Measurements from ENCODE around the gene TNIK. TPM values are rescaled to one million over a fixed set of nuclear protein-coding genes. Genes with fewer than 3 reads are reported as not detected.

TNIK gene
- polyA plus RNA-seq, 1 of the 3 experiments (the other 2 are of a cell fraction) = 19.4 TPM

DNA sequence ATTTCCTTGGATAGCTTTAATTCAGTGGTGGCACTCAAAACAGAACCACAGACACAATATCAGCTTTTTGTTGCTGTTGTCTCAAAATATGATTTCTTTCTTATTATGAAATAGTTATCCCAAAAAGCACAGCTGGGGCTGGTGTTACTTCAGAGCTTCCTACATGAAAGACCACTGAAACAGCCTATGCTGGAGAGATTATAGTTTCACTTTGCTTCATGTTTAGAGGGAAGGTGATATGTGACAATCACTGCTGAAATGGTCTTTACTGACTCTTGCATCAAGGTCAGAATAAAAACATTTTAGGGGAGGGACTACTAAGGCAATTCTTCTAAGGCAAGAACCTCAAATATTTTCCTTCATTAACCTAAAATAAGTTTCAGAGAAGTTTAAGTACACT is 190.7 kb downstream of the TNIK start:
- Histone ChIP-seq H2AFZ (ENCODE audit: low read depth) (no peak overlapping the region), H3K4me1 (ENCODE audit: control insufficient read depth in 1 of 2, insufficient read depth in 2 of 2, low read depth in 1 of 2, low read length in 1 of 2) (peaks cover 0 to 17% of the 10 kb centered on the region in 2 experiments; a peak in 3 of 4 replicates), H3K27me3 (ENCODE audit: insufficient read depth) (no peaks in the 10 kb centered on the region), H3K36me3 (replicated peaks in 1 of 2; ENCODE audit: control insufficient read depth in 1 of 2, insufficient read depth in 2 of 2, low read length in 1 of 2) (peaks cover 0 to 5% of the 10 kb centered on the region in 2 experiments), H3K4me3 (ENCODE audit: low read depth in 2 of 2, low read length in 1 of 2) (no peak overlapping the region), H3K27ac (ENCODE audit: low read depth in 2 of 2, low read length in 1 of 2) (no peak overlapping the region), H3K9me2 (no peaks in the 10 kb centered on the region), H3K9ac (no peak overlapping the region), H3K4me2 (peak overlapping the region; percentile 31; the same call in 1 of the 2 replicates), H3K9me3 (no peaks in the 10 kb centered on the region), H3K79me2 (ENCODE audit: insufficient read depth) (peaks cover 29% of the 10 kb centered on the region), H4K20me1 (ENCODE audit: insufficient read depth) (no peaks in the 10 kb centered on the region), H3F3A (replicated peaks; ENCODE audit: insufficient read depth) (peaks cover 6% of the 10 kb centered on the region)
- ChIA-PET CTCF (interaction anchor here (0.8 to 2.2 kb wide), 2 partner anchors 12 to 15 kb away, joined by 3 to 6 read pairs; no protein-coding TSS in a partner anchor), POLR2A (no interaction called here)
- DNase-seq = no peak
- TF ChIP-seq NFIC (IDR thresholded peaks at IDR 0.05; ENCODE audit: borderline replicate concordance) (no peak), RCOR1 (IDR thresholded peaks at IDR 0.05; ENCODE audit: low read length) (no peak), RAD21 (IDR thresholded peaks at IDR 0.05; ENCODE audit: low read length) (no peak), FOSL2 (IDR thresholded peaks at IDR 0.05; ENCODE audit: borderline replicate concordance, low read depth) (no peak), TEAD4 (IDR thresholded peaks at IDR 0.05; ENCODE audit: borderline replicate concordance, insufficient read depth) (no peak), RXRA (IDR thresholded peaks at IDR 0.05; ENCODE audit: borderline replicate concordance, low read depth) (no peak)

DNA sequence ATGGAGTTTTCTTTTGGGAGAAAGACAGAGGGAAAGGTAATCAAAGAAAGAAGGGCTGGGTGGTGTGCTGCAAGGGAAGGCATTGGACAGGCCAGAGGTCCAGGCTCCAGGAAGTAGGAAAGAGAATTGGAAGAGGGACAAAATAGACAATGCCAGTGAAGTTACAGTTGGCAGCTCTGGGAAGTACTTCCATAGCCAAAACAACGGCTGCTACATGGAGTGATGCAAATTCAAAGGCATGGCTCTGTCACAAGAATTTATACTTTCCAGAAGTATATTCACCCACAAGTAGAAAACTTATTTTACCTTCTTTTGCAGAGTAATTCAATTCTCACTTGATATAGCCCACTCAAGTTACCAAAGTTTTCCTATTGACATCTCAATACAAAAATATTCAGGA is 191.5 kb downstream of the TNIK start:
- no peak overlapping the region for H3K4me3 ChIP-seq (ENCODE audit: low read depth in 2 of 2, low read length in 1 of 2)
- H3K4me2 ChIP-seq = no peak overlapping the region
- peaks cover 28% of the 10 kb centered on the region; the same call in 1 of the 2 replicates for H3K79me2 ChIP-seq (ENCODE audit: insufficient read depth)
- POLR2A ChIA-PET = no interaction called here
- peaks cover 0 to 17% of the 10 kb centered on the region in 2 experiments; a peak in 3 of 4 replicates for H3K4me1 ChIP-seq (ENCODE audit: control insufficient read depth in 1 of 2, insufficient read depth in 2 of 2, low read depth in 1 of 2, low read length in 1 of 2)
- no peaks in the 10 kb centered on the region for H3K27me3 ChIP-seq (ENCODE audit: insufficient read depth)
- H3K9me3 ChIP-seq = no peaks in the 10 kb centered on the region
- 91% methylated on average over 1 of the region's 1 CpG for WGBS (ENCODE audit: low lambda C conversion rate)
- peaks cover 6% of the 10 kb centered on the region for H3F3A ChIP-seq (replicated peaks; ENCODE audit: insufficient read depth)
- DNase-seq = no peak
- no peak overlapping the region for H2AFZ ChIP-seq (ENCODE audit: low read depth)
- CTCF ChIA-PET = interaction anchor here (2.2 kb wide), 1 partner anchor 11 kb away, joined by 6 read pairs; no protein-coding TSS in a partner anchor
- H4K20me1 ChIP-seq (ENCODE audit: insufficient read depth) = no peaks in the 10 kb centered on the region
- TF ChIP-seq FOSL2 (IDR thresholded peaks at IDR 0.05; ENCODE audit: borderline replicate concordance, low read depth) (no peak), ELF1 (IDR thresholded peaks at IDR 0.05) (no peak), RFX5 (IDR thresholded peaks at IDR 0.05; ENCODE audit: low read length) (no peak), TAF1 (IDR thresholded peaks at IDR 0.05; ENCODE audit: borderline replicate concordance, low read depth, low read length) (no peak)
- TF ChIP-seq, protein P1, sequence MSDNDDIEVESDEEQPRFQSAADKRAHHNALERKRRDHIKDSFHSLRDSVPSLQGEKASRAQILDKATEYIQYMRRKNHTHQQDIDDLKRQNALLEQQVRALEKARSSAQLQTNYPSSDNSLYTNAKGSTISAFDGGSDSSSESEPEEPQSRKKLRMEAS (IDR thresholded peaks at IDR 0.05; ENCODE audit: low read depth) = no peak
- H3K27ac ChIP-seq (ENCODE audit: low read depth in 2 of 2, low read length in 1 of 2) = no peak overlapping the region
- peaks cover 0 to 1% of the 10 kb centered on the region in 2 experiments for H3K36me3 ChIP-seq (replicated peaks in 1 of 2; ENCODE audit: control insufficient read depth in 1 of 2, insufficient read depth in 2 of 2, low read length in 1 of 2)
- H3K9me2 ChIP-seq = no peaks in the 10 kb centered on the region
- H3K9ac ChIP-seq = no peak overlapping the region

DNA sequence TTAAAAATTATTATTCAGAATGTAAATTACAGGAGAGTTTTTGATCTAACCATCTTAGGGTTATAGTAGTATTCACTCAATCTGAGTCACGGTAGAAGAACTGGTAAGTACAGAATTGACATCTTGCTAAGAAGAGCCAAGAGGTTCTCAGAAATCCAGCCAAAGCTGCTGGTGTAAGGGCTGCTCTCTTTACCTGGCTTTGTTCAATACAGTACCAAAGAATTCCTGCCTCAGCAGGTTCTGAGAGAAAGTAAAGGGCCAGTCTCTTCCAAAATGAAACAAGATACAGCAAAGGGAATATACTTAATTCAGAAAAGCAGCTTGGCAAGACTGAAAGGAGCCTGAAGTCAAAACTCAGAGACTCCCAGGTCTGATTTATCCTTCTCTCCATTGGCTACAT is 193.1 kb downstream of the TNIK start:
- Histone ChIP-seq H3K27me3 (ENCODE audit: insufficient read depth) (no peaks in the 10 kb centered on the region), H3K4me1 (ENCODE audit: control insufficient read depth in 1 of 2, insufficient read depth in 2 of 2, low read depth in 1 of 2, low read length in 1 of 2) (peaks cover 0 to 20% of the 10 kb centered on the region in 2 experiments; a peak in 3 of 4 replicates), H3F3A (replicated peaks; ENCODE audit: insufficient read depth) (peaks cover 6% of the 10 kb centered on the region), H2AFZ (ENCODE audit: low read depth) (no peak overlapping the region), H3K9me2 (no peaks in the 10 kb centered on the region), H3K9ac (no peak overlapping the region), H3K9me3 (no peaks in the 10 kb centered on the region), H3K4me2 (peak overlapping the region; percentile 21; the same call in 1 of the 2 replicates), H3K4me3 (ENCODE audit: low read depth in 2 of 2, low read length in 1 of 2) (no peak overlapping the region), H3K79me2 (ENCODE audit: insufficient read depth) (peaks cover 14% of the 10 kb centered on the region; the same call in 1 of the 2 replicates), H3K27ac (ENCODE audit: low read depth in 2 of 2, low read length in 1 of 2) (peak overlapping the region in 1 of 2 experiments; percentile 19; a peak in 2 of 4 replicates), H4K20me1 (ENCODE audit: insufficient read depth) (no peaks in the 10 kb centered on the region), H3K36me3 (replicated peaks in 1 of 2; ENCODE audit: control insufficient read depth in 1 of 2, insufficient read depth in 2 of 2, low read length in 1 of 2) (no peaks in the 10 kb centered on the region)
- no peak for DNase-seq
- TF ChIP-seq, protein P2, sequence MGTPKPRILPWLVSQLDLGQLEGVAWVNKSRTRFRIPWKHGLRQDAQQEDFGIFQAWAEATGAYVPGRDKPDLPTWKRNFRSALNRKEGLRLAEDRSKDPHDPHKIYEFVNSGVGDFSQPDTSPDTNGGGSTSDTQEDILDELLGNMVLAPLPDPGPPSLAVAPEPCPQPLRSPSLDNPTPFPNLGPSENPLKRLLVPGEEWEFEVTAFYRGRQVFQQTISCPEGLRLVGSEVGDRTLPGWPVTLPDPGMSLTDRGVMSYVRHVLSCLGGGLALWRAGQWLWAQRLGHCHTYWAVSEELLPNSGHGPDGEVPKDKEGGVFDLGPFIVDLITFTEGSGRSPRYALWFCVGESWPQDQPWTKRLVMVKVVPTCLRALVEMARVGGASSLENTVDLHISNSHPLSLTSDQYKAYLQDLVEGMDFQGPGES (IDR thresholded peaks at IDR 0.05; ENCODE audit: low read depth, low read length) = no peak
- TF ChIP-seq, protein P3, sequence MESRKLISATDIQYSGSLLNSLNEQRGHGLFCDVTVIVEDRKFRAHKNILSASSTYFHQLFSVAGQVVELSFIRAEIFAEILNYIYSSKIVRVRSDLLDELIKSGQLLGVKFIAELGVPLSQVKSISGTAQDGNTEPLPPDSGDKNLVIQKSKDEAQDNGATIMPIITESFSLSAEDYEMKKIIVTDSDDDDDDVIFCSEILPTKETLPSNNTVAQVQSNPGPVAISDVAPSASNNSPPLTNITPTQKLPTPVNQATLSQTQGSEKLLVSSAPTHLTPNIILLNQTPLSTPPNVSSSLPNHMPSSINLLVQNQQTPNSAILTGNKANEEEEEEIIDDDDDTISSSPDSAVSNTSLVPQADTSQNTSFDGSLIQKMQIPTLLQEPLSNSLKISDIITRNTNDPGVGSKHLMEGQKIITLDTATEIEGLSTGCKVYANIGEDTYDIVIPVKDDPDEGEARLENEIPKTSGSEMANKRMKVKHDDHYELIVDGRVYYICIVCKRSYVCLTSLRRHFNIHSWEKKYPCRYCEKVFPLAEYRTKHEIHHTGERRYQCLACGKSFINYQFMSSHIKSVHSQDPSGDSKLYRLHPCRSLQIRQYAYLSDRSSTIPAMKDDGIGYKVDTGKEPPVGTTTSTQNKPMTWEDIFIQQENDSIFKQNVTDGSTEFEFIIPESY (IDR thresholded peaks at IDR 0.05; ENCODE audit: borderline replicate concordance, low read depth) = no peak
- TF ChIP-seq RFX5 (IDR thresholded peaks at IDR 0.05; ENCODE audit: low read length) (no peak), SMC3 (IDR thresholded peaks at IDR 0.05; ENCODE audit: low read depth, low read length) (no peak), NFIC (IDR thresholded peaks at IDR 0.05; ENCODE audit: borderline replicate concordance) (no peak)
- TF ChIP-seq, protein P4, sequence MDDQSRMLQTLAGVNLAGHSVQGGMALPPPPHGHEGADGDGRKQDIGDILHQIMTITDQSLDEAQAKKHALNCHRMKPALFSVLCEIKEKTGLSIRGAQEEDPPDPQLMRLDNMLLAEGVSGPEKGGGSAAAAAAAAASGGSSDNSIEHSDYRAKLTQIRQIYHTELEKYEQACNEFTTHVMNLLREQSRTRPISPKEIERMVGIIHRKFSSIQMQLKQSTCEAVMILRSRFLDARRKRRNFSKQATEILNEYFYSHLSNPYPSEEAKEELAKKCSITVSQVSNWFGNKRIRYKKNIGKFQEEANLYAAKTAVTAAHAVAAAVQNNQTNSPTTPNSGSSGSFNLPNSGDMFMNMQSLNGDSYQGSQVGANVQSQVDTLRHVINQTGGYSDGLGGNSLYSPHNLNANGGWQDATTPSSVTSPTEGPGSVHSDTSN (IDR thresholded peaks at IDR 0.05) = no peak
- ChIA-PET CTCF (interaction anchor here (1.0 kb wide), 1 partner anchor 9 kb away, joined by 4 read pairs; no protein-coding TSS in a partner anchor), POLR2A (no interaction called here)
- WGBS (ENCODE audit: low lambda C conversion rate) = 84% methylated on average over 1 of the region's 1 CpG
